Cardiac fibroblast (primary cell): ENCODE data around the gene BLOC1S3.

Source experiments
- DNase-seq, 2 donors: peaks; one replicate each; pipeline versions ENCODE4 v3.0.0 to v3.0.0-alpha.2; 2010; ENCODE audit warnings: low read depth in 2 of 2
- H3K4me3 ChIP-seq, 2 donors: replicated peaks in 1 of 2; 1 replicate in 1 of 2; 2 replicates in 1 of 2; pipeline ENCODE4 v1.5.1; 2011; ENCODE audit warnings: low read depth in 2 of 2, low read length in 2 of 2, mild to moderate bottlenecking in 2 of 2, moderate library complexity in 1 of 2
- CTCF ChIP-seq: IDR thresholded peaks from one replicate; pipeline ENCODE4 v1.5.1; 2011; ENCODE audit warnings: low read depth, mild to moderate bottlenecking, low read length, inconsistent platforms

The BLOC1S3 gene

DNA sequence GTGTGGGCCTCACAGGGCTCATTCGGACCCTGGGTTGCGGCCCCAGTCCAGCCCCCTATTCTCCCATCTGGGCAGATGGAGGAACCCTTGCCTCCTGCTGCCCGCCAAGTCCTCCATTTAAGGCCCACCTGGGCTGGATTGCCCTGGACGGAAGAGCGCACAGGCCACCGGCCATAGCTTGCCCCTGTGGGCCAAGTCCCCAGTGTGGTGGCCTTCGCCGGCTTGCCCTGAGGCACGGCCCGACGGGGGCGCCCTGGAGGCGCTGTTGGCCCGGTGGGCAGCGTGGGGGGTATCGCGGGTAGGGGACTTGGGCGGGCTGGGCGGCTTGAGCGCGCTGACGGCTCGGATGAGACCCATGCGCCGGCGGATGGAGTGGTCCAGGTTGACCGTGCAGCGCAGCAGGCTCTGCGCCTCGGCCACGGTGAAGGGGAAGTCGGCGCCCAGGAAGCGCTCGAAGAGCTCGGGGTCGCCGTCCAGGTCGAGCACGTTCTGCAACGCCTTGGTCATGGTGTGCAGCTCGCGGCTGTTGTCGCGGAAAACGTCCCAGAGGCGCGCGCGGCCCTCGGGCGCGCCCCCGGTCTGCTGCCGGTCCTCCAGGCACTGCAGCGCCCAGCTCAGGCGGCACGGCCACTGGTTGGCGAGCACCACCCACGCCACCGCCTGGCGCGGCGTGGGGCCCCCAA, 26.6 kb upstream of the BLOC1S3 start:
- no peak for DNase-seq
- peak overlapping the region in 1 of 2 donors; percentile 28 for H3K4me3 ChIP-seq
- TF ChIP-seq CTCF = no peak

DNA sequence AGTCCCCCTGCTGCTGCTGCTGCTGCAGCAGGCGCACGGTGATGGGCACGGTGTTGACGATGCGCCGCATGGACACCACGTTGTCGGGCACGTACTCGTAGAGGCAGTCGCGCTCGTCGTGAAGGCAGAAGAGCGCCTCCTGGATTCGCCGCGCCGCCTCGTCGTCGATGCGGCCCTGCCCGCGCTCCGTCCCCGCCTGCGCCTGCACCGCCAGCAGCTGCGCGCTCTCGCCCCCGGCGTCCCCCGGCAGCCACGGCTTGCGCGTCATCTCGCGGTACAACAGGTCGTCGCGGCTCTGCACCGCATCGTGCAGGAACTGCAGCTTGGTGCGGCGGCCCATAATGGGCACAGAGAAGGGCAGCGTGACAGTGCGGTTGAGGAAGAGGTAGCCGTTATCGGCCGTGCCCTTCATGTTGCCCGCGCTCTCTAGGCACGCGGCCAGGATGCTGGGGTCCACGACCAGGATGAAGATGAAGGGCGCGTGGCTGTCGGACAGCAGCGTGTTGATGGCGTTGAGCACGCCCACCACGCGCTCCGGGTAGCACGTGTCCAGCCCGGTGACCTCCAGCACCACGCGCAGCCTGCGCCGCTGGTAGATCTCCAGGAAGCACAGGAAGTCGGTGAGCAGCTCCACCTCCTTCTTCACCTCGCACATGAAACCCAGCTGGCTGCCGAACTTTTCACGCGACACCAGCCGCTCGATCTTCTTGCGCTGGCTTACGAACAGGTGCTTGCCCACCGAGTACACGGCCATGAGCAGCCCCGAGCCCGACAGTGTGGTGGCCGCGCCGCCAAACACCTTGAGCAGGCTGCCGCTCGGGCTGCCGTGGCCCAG, 25.9 kb upstream of the BLOC1S3 start:
- no peak for TF ChIP-seq CTCF
- DNase-seq = peak; percentile 54 to 66

DNA sequence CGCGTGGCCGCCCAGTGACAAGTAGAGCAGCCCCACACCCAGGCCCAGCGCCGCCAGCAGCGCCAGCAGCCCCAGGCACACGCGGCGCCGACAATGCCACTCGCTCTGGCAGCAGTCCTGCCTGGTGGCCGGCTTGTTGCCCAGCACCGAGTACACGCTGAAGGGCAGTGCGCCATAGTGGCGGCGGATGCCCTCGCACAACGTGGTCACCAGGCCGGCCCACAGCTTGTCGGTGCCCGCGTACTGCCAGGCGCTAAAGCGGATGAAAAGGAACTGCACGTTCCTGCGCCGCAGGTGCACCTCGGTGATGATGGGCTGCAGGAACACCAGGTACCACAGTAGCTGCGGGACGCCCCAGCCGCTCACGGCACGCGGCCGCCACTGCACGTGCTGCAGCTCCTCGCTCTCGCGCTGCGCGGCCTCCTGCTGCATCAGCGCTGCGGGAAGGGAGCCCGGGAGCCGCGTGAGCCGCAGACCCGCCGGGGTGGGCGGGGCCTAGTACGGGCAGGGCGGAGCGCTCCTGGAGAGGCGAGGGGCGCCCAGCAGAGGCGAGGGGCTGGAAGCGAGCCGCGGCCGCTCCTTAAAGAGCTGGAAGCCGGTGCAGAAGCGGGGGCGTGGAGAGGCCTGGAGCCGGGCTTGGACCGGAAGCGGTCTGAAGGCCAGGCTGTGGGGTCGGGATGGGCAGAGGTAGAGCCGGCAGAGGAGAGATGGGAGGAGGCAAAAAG, 25.1 kb upstream of the BLOC1S3 start:
- peak; percentile 34 to 61 for DNase-seq
- no peak for TF ChIP-seq CTCF
- peak overlapping the region; percentile 2 to 18 for H3K4me3 ChIP-seq

More for the DNA sequence above, 25.9 kb upstream of the BLOC1S3 start:
- H3K4me3 ChIP-seq = peak overlapping the region; percentile 11 to 28

DNA sequence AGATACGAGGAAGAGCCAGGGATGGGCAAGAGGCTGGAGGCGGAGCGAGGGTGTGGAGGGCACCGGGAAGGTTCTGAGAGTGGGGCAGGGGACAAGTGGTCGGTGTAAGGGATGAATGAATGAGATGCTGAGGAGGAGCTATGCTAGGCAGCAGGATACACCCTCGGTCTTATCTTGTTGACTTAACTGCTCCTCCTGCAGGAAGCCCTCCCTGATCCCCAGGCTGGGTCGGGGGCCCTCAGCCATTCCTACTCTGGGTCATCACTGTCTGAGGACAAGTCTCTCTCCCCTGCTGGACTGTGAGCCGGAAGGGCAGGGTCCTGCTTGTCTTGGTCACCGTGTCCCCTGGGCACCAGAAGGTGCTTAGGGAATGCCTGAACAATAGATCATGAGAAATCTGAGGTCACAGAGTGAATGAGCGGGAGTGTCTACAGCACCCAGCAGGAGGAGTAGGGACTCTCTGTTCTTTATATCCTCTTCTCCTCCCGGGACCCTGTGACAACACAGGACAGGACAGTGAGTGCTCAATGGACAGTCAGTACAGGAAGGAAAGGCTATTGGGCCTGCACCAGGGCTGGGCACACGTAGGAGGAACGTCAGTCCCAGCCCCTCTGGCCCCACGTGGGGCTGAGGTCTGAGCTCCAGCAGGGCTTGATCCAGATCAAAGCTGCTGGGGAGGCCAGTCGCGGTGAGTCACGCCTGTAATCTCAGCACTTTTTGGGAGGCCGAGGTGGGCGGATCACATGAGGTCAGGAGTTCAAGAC, 24.3 kb upstream of the BLOC1S3 start:
- TF ChIP-seq CTCF = peak; percentile 14
- H3K4me3 ChIP-seq = peak overlapping the region; percentile 2 to 18
- peak; percentile 89 for DNase-seq

DNA sequence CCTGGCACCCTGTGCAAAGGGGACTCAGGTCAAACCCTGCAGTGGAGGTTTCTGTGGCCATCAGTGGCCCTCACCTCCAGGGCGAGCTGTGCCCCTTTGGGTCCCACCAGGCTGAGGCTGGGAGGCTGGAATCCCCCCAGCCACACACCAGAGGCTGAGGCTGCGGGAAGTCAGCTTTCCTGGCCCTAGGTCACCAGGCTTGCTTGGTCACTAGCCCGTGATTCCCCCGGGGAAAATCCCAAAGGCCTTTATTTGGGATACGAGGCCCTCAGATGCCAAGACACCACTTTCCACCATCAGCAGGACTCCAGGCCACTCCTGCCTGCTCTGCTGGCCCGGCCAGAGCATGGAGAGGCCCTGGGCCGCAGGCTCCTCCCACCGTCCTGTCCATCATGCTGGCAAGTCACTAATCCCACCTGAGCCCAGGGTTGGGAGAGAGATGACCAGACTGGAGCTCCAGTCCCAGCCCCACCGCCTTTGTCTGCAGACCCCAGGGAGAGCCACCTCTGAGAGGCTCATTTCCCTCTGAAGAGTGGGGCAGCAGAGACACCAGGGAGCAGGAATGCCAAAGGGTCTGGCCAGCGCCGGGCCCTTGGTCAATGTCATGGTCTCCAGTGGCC, 22.5 kb upstream of the BLOC1S3 start:
- no peak for DNase-seq
- no peak overlapping the region for H3K4me3 ChIP-seq
- no peak for TF ChIP-seq CTCF

DNA sequence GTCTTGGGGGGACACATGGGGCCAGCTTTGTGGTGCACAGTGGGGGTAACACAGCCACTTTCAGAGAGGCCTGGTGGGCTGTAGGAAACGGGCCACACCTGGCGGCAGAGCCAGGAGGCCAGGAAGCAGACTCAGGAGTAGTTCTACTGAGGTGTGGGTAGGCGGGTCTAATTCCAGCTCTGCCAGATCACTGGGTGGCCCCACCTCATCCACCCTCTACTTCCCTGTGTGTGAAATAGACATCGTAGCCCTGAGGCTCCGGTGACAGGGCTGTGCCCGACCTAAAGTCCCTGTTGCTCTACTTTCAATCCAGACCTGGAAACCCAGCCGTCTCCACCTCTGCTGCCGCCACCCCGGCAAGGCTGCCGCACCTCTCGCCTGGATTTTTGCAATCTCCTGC, 21.8 kb upstream of the BLOC1S3 start:
- DNase-seq = no peak
- TF ChIP-seq CTCF = no peak
- H3K4me3 ChIP-seq = no peak overlapping the region
